IMR-90 (cell line): ENCODE results near the gene SLC38A9. TPM values are rescaled to one million over a fixed set of nuclear protein-coding genes. Genes with fewer than 3 reads are reported as not detected.

Source experiments
- ATAC-seq: fragments of 200-7000 bp; cut with Tn5 transposase; 2 replicates; pipeline ENCODE4 v1.9.1; 2020; ENCODE audit warnings: low read depth, mild to moderate bottlenecking, moderate library complexity
- BruUV-seq: library from RNA; stranded (reverse); fragments of 400-500 nt; replicated peaks from 2 replicates; lab custom pipeline; 2021; lab: Mats Ljungman, UMichigan
- CTCF ChIA-PET: fragments of 300-600 bp; formaldehyde crosslinking; extraction: SDS; loops from one replicate; lab custom pipeline; 2021; ENCODE audit warnings: antibody characterized with exemption; lab: Yijun Ruan, JAX
- POLR2A ChIA-PET: fragments of 300-600 bp; sonication (Branson Sonifier 250); formaldehyde crosslinking; loops from one replicate; lab custom pipeline; 2022; ENCODE audit warnings: antibody characterized with exemption; ENCODE audit not compliant: unreplicated experiment; lab: Charles Lee
- DNase-seq: peaks from one replicate; pipeline ENCODE4 v3.0.0; 2013
- H2AFZ ChIP-seq: replicated peaks from 2 replicates; pipeline ENCODE3; 2013; ENCODE audit warnings: low read length, mild to moderate bottlenecking; ENCODE audit not compliant: poor library complexity
- H2AK5ac ChIP-seq: 2 replicates; pipeline ENCODE4 v1.6.1; 2013; ENCODE audit warnings: low read depth, low read length, inconsistent platforms
- H2AK9ac ChIP-seq: replicated peaks from 2 replicates; pipeline ENCODE3; 2013; ENCODE audit warnings: mild to moderate bottlenecking, low read depth, low read length, moderate library complexity; ENCODE audit not compliant: poor library complexity
- H2BK120ac ChIP-seq: 2 replicates; pipeline ENCODE4 v1.6.1; 2013; ENCODE audit warnings: low read depth, low read length, inconsistent platforms
- H2BK15ac ChIP-seq: 3 replicates; pipeline ENCODE4 v1.6.1; 2013; ENCODE audit warnings: low read depth, low read length, inconsistent platforms
- H2BK20ac ChIP-seq: 2 replicates; pipeline ENCODE4 v1.6.1; 2013; ENCODE audit warnings: low read depth, mild to moderate bottlenecking, inconsistent platforms, low read length, moderate library complexity
- H2BK5ac ChIP-seq: 2 replicates; pipeline ENCODE4 v1.6.1; 2013; ENCODE audit warnings: mild to moderate bottlenecking, low read depth, low read length, inconsistent platforms; ENCODE audit not compliant: poor library complexity, severe bottlenecking
- H3K14ac ChIP-seq: replicated peaks from 2 replicates; pipeline ENCODE4 v1.6.1; 2013; ENCODE audit warnings: low read depth, low read length, inconsistent platforms
- H3K18ac ChIP-seq: 2 replicates; pipeline ENCODE4 v1.6.1; 2013; ENCODE audit warnings: low read depth, low read length, control low read depth
- H3K23ac ChIP-seq: 2 replicates; pipeline ENCODE4 v1.6.1; 2013; ENCODE audit warnings: low read depth, low read length, inconsistent platforms
- H3K27ac ChIP-seq: 2 replicates; pipeline ENCODE4 v1.5.1; 2013; ENCODE audit warnings: mild to moderate bottlenecking, control low read depth, low read length; ENCODE audit not compliant: insufficient read depth
- H3K27me3 ChIP-seq: 2 replicates; pipeline ENCODE4 v1.6.1; 2013; ENCODE audit warnings: low read length; ENCODE audit not compliant: control insufficient read depth, insufficient read depth
- H3K36me3 ChIP-seq: 2 replicates; pipeline ENCODE4 v1.6.1; 2013; ENCODE audit warnings: low read length, mixed read lengths; ENCODE audit not compliant: control insufficient read depth, insufficient read depth
- H3K4ac ChIP-seq: 2 replicates; pipeline ENCODE4 v1.6.1; 2013; ENCODE audit warnings: low read depth, low read length, inconsistent platforms
- H3K4me1 ChIP-seq: 2 replicates; pipeline ENCODE4 v1.6.1; 2013; ENCODE audit warnings: low read length, mixed read lengths; ENCODE audit not compliant: control insufficient read depth, insufficient read depth
- H3K4me2 ChIP-seq: 2 replicates; pipeline ENCODE4 v1.6.1; 2013; ENCODE audit warnings: low read depth, mild to moderate bottlenecking, control low read depth, low read length, moderate library complexity
- H3K4me3 ChIP-seq: 2 replicates; pipeline ENCODE4 v1.5.1; 2013; ENCODE audit warnings: low read depth, mild to moderate bottlenecking, control low read depth, low read length, moderate library complexity; ENCODE audit not compliant: insufficient read depth
- H3K56ac ChIP-seq: 2 replicates; pipeline ENCODE4 v1.6.1; 2013; ENCODE audit warnings: low read length, inconsistent platforms; ENCODE audit not compliant: insufficient read depth; ENCODE audit errors: extremely low read depth
- H3K79me1 ChIP-seq, 2 experiments: 2 replicates each; pipeline ENCODE4 v1.6.1; 2013; ENCODE audit warnings: low read length in 2 of 2, inconsistent platforms in 1 of 2, low read depth in 1 of 2
- H3K9ac ChIP-seq: 2 replicates; pipeline ENCODE4 v1.6.1; 2013; ENCODE audit warnings: low read depth, low read length, control low read depth
- H3K9me1 ChIP-seq: 2 replicates; pipeline ENCODE4 v1.6.1; 2013; ENCODE audit warnings: low read length, inconsistent platforms; ENCODE audit not compliant: insufficient read depth
- H3K9me3 ChIP-seq: 2 replicates; pipeline ENCODE4 v1.6.1; 2013; ENCODE audit warnings: low read length; ENCODE audit not compliant: control insufficient read depth, insufficient read depth
- H4K20me1 ChIP-seq: 2 replicates; pipeline ENCODE4 v1.6.1; 2013; ENCODE audit warnings: low read length, inconsistent platforms; ENCODE audit not compliant: insufficient read depth
- H4K5ac ChIP-seq: 2 replicates; pipeline ENCODE4 v1.6.1; 2013; ENCODE audit warnings: mild to moderate bottlenecking, low read depth, low read length, control low read depth
- H4K8ac ChIP-seq, 2 experiments: 2 replicates each; pipeline ENCODE4 v1.6.1; 2013; ENCODE audit warnings: low read depth in 2 of 2, low read length in 2 of 2, control low read depth in 1 of 2, inconsistent platforms in 1 of 2
- H4K91ac ChIP-seq: 2 replicates; pipeline ENCODE4 v1.6.1; 2013; ENCODE audit warnings: low read depth, low read length, inconsistent platforms; ENCODE audit not compliant: insufficient read depth
- BHLHE40 ChIP-seq: fragments of 150-350 bp; IDR thresholded peaks from 2 replicates; pipeline ENCODE4 v1.6.1; 2016; ENCODE audit warnings: mild to moderate bottlenecking, low read depth, low read length
- CHD1 ChIP-seq: IDR thresholded peaks from 2 replicates; pipeline ENCODE4 v1.6.1; 2012; ENCODE audit warnings: low read depth, low read length, improper control_type of control experiment
- CTCF ChIP-seq: conservative IDR thresholded peaks from 2 replicates; pipeline ENCODE4 v1.5.1; 2012; ENCODE audit warnings: mild to moderate bottlenecking, low read depth, low read length, improper control_type of control experiment
- ELK1 ChIP-seq: fragments of 150-350 bp; IDR thresholded peaks from 2 replicates; pipeline ENCODE4 v1.6.1; 2016; ENCODE audit warnings: low read depth, mild to moderate bottlenecking, low read length, moderate library complexity, borderline replicate concordance
- FOS ChIP-seq: fragments of 150-350 bp; IDR thresholded peaks from 2 replicates; pipeline ENCODE4 v1.6.1; 2016; ENCODE audit warnings: low read depth, low read length
- MAFK ChIP-seq: IDR thresholded peaks from 2 replicates; pipeline ENCODE4 v1.6.1; 2012; ENCODE audit warnings: low read depth, low read length, improper control_type of control experiment
- MAZ ChIP-seq: IDR thresholded peaks from 2 replicates; pipeline ENCODE4 v1.6.1; 2012; ENCODE audit warnings: low read depth, mild to moderate bottlenecking, low read length, improper control_type of control experiment, moderate library complexity, borderline replicate concordance
- NFE2L2 ChIP-seq: fragments of 150-350 bp; IDR thresholded peaks from 2 replicates; pipeline ENCODE4 v1.6.1; 2016; ENCODE audit warnings: low read depth, mild to moderate bottlenecking, low read length
- POLR2A ChIP-seq: IDR thresholded peaks from 2 replicates; pipeline ENCODE4 v1.6.1; 2012; ENCODE audit warnings: mild to moderate bottlenecking, low read depth, low read length
- RAD21 ChIP-seq: IDR thresholded peaks from 2 replicates; pipeline ENCODE4 v1.6.1; 2012; ENCODE audit warnings: low read length, improper control_type of control experiment
- RCOR1 ChIP-seq: IDR thresholded peaks from 2 replicates; pipeline ENCODE4 v1.6.1; 2012; ENCODE audit warnings: mild to moderate bottlenecking, low read length, improper control_type of control experiment; ENCODE audit not compliant: insufficient replicate concordance
- RFX5 ChIP-seq: IDR thresholded peaks from 2 replicates; pipeline ENCODE4 v1.8.0; 2012; ENCODE audit warnings: low read depth, mild to moderate bottlenecking, low read length, moderate library complexity
- SMC3 ChIP-seq: fragments of 150-350 bp; IDR thresholded peaks from 2 replicates; pipeline ENCODE4 v1.6.1; 2016; ENCODE audit warnings: low read depth, mild to moderate bottlenecking, antibody characterized with exemption, low read length, moderate library complexity
- USF2 ChIP-seq: fragments of 150-350 bp; IDR thresholded peaks from 2 replicates; pipeline ENCODE4 v1.6.1; 2017; ENCODE audit warnings: mild to moderate bottlenecking, antibody characterized with exemption, low read length, low read depth
- WGBS, 2 experiments: methylation state at CpG; one replicate each; pipeline versions ENCODE4 v1.1.5 to v1.1.7; 2013; ENCODE audit warnings: missing lambda C conversion rate in 2 of 2; ENCODE audit not compliant: insufficient read length in 1 of 2; ENCODE audit errors: extremely low coverage in 2 of 2; 5-methylcytosine and 5-hydroxymethylcytosine counted together
- dilution Hi-C: fragments of 300-500 bp; cut with HindIII; formaldehyde crosslinking; loops from one replicate; pipeline ENCODE4 v1.14.3; 2018; ENCODE audit warnings: low sequenced_read_pairs; ENCODE audit not compliant: unreplicated experiment
- in situ Hi-C: fragments of 300-500 bp; cut with MboI; formaldehyde crosslinking; loops from 3 replicates; pipeline ENCODE4 v1.14.3; 2019; ENCODE audit warnings: low sequenced_read_pairs, inconsistent platforms, mixed read lengths
- intact Hi-C: fragments of 100-400 bp; cut with micrococcal nuclease; formaldehyde crosslinking; loops from 2 replicates; pipeline ENCODE4 v1.10.0; 2022
- polyA plus RNA-seq, 3 experiments: library from polyadenylated mRNA; depleted of rRNA; stranded (reverse); fragments of >200 nt; gene quantifications; 2 replicates each; pipeline ENCODE4 v1.2.3, GENCODE V29; 2012; ENCODE audit warnings: low replicate concordance in 1 of 3
- total RNA-seq: library from RNA; depleted of rRNA; stranded (reverse); fragments of >200 nt; gene quantifications from 2 replicates; pipeline ENCODE4 v1.2.3, GENCODE V29; 2012

Gene SLC38A9
- total and polyA plus RNA-seq, 2 of the 4 experiments (the other 2 are of a cell fraction) = 10.5 to 24.2 TPM

- Histone ChIP-seq H3K9me3 (no peaks in the 10 kb centered on the region), H3K4me2 (no peak overlapping the region), H2BK15ac (0 out of 3 replicates have a peak overlapping the region, but pooled peaks have one; percentile 36), H3K23ac (no peak overlapping the region), H3K36me3 (no peaks in the 10 kb centered on the region), H3K79me1 (no peaks in the 10 kb centered on the region), H3K56ac (no peak overlapping the region), H3K4me3 (no peak overlapping the region), H2AK9ac (no peak overlapping the region), H4K8ac (no peak overlapping the region), H2AK5ac (peak overlapping the region; percentile 58), H4K20me1 (no peaks in the 10 kb centered on the region), H2AFZ (no peak overlapping the region), H3K9me1 (peaks cover 5% of the 10 kb centered on the region; the same call in 1 of the 2 replicates), H3K27me3 (no peaks in the 10 kb centered on the region), H4K91ac (peak overlapping the region; percentile 1; the same call in 1 of the 2 replicates), H3K4me1 (peaks cover 4% of the 10 kb centered on the region; the same call in 1 of the 2 replicates), H2BK120ac (peak overlapping the region; percentile 29), H2BK5ac (no peak overlapping the region), H2BK20ac (peak overlapping the region; percentile 56; the same call in 1 of the 2 replicates), H3K9ac (no peak overlapping the region), H3K18ac (peak overlapping the region; percentile 87), H3K4ac (peak overlapping the region; percentile 48), H3K27ac (peak overlapping the region; percentile 41; the same call in 1 of the 2 replicates), H4K5ac (peak overlapping the region; percentile 70; the same call in 1 of the 2 replicates), H3K14ac (peak overlapping the region; percentile 37; the same call in 1 of the 2 replicates)
- ChIA-PET CTCF (no interaction called here), POLR2A (no interaction called here)
- 43% methylated on average over 1 of the region's 6 CpGs; no CpG with 5 or more reads in 1 of the 2 experiments for WGBS, 2 experiments
- TF ChIP-seq MAZ (no peak), CTCF (no peak), MAFK (no peak), ELK1 (no peak), RCOR1 (no peak), RFX5 (no peak), FOS (no peak), CHD1 (no peak), USF2 (no peak), POLR2A (no peak), BHLHE40 (no peak), SMC3 (no peak), NFE2L2 (no peak), RAD21 (no peak)
- DNase-seq (no peak), ATAC-seq (peak; percentile 27)
- no TSS peak for BruUV-seq
- dilution Hi-C loops = no loop called here
- intact Hi-C loops = no loop called here
- in situ Hi-C loops = no loop called here
These were observed 91.9 kb downstream of the SLC38A9 start for GRCh38 chr5:55620009-55620765.
